Calu3 (cell line): Measurements from ENCODE around the gene FCN2. TPM values are rescaled to one million over a fixed set of nuclear protein-coding genes. Genes with fewer than 3 reads are reported as not detected.

Experiments used
- BruUV-seq: library from RNA; stranded (reverse); fragments of 400-500 nt; replicated peaks from 2 replicates; lab custom pipeline; 2021; lab: Mats Ljungman, UMichigan
- CTCF ChIA-PET: fragments of 300-600 bp; sonication (Branson Sonifier 250); formaldehyde crosslinking; loops from one replicate; lab custom pipeline; 2022; ENCODE audit warnings: antibody characterized with exemption; lab: Charles Lee
- DNase-seq: peaks from one replicate; pipeline ENCODE4 v3.0.0; 2022
- H3K27ac Mint-ChIP-seq: one replicate; pipeline ENCODE4 v1.8.0; 2022; ENCODE audit warnings: mixed read lengths; ENCODE audit not compliant: unreplicated experiment
- H3K27me3 Mint-ChIP-seq: one replicate; pipeline ENCODE4 v1.8.0; 2022; ENCODE audit warnings: mixed read lengths; ENCODE audit not compliant: unreplicated experiment
- H3K36me3 Mint-ChIP-seq: one replicate; pipeline ENCODE4 v1.8.0; 2022; ENCODE audit warnings: mild to moderate bottlenecking, moderate library complexity, mixed read lengths; ENCODE audit not compliant: insufficient read depth, unreplicated experiment
- H3K4me1 Mint-ChIP-seq: one replicate; pipeline ENCODE4 v1.8.0; 2022; ENCODE audit warnings: mild to moderate bottlenecking, low read depth, mixed read lengths; ENCODE audit not compliant: unreplicated experiment
- H3K4me3 Mint-ChIP-seq: one replicate; pipeline ENCODE4 v1.8.0; 2022; ENCODE audit warnings: mild to moderate bottlenecking, low read depth, moderate library complexity, mixed read lengths; ENCODE audit not compliant: unreplicated experiment
- H3K9me3 Mint-ChIP-seq: one replicate; pipeline ENCODE4 v1.8.0; 2022; ENCODE audit warnings: low read depth, mixed read lengths; ENCODE audit not compliant: unreplicated experiment
- intact Hi-C: fragments of 100-400 bp; cut with micrococcal nuclease; formaldehyde crosslinking; loops from one replicate; pipeline ENCODE4 v1.10.0; 2022; ENCODE audit not compliant: unreplicated experiment
- total RNA-seq: library from RNA; stranded (reverse); gene quantifications from 2 replicates; pipeline ENCODE4 v1.2.3, GENCODE V29; 2022
- TF ChIP-seq, protein P1 (sequence below): fragments of 200-600 bp; IDR thresholded peaks from one replicate; pipeline ENCODE4 v1.8.0; 2022; ENCODE audit warnings: antibody characterized with exemption; ENCODE audit not compliant: unreplicated experiment

FCN2 gene
- total RNA-seq, 1 experiment from 2014 or later, result not detected

DNA sequence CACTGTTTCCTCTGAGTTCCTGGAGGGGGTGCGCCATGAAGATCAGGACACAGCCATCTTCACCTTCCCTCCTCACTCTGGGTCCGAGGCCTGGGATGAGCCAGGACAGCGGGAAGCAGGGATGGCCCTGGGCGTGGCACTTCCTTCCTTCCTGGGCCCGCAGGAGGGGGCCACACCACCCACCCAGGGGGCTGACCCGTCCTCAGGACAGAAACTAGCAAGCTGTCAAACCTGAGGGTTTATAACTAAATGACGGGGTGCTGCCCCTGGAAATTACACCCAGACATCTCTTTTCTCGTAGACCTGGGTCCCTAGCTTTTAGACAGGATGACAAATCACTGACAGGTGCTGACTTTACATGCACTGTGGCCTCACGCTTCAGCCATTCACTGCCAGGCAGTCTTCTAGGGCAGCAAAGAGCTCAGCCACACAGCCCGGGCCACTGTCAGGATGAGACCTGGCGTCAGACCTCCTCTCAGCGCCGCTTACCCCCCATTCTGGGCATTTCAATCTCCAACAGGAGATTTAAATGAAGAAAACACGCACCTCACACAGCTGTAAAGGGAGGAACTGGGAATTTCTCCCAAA is 8.1 kb downstream of the FCN2 start:
- Mint-ChIP-seq H3K4me1 (no peaks in the 10 kb centered on the region), H3K27ac (no peak overlapping the region), H3K27me3 (peaks cover 8% of the 10 kb centered on the region), H3K9me3 (no peaks in the 10 kb centered on the region), H3K36me3 (no peaks in the 10 kb centered on the region), H3K4me3 (no peak overlapping the region)
- CTCF ChIA-PET, result no interaction called here
- intact Hi-C loops, result no loop called here
- TF ChIP-seq, protein P1, sequence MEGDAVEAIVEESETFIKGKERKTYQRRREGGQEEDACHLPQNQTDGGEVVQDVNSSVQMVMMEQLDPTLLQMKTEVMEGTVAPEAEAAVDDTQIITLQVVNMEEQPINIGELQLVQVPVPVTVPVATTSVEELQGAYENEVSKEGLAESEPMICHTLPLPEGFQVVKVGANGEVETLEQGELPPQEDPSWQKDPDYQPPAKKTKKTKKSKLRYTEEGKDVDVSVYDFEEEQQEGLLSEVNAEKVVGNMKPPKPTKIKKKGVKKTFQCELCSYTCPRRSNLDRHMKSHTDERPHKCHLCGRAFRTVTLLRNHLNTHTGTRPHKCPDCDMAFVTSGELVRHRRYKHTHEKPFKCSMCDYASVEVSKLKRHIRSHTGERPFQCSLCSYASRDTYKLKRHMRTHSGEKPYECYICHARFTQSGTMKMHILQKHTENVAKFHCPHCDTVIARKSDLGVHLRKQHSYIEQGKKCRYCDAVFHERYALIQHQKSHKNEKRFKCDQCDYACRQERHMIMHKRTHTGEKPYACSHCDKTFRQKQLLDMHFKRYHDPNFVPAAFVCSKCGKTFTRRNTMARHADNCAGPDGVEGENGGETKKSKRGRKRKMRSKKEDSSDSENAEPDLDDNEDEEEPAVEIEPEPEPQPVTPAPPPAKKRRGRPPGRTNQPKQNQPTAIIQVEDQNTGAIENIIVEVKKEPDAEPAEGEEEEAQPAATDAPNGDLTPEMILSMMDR, result no peak
- BruUV-seq, result no TSS peak
- no peak for DNase-seq

DNA sequence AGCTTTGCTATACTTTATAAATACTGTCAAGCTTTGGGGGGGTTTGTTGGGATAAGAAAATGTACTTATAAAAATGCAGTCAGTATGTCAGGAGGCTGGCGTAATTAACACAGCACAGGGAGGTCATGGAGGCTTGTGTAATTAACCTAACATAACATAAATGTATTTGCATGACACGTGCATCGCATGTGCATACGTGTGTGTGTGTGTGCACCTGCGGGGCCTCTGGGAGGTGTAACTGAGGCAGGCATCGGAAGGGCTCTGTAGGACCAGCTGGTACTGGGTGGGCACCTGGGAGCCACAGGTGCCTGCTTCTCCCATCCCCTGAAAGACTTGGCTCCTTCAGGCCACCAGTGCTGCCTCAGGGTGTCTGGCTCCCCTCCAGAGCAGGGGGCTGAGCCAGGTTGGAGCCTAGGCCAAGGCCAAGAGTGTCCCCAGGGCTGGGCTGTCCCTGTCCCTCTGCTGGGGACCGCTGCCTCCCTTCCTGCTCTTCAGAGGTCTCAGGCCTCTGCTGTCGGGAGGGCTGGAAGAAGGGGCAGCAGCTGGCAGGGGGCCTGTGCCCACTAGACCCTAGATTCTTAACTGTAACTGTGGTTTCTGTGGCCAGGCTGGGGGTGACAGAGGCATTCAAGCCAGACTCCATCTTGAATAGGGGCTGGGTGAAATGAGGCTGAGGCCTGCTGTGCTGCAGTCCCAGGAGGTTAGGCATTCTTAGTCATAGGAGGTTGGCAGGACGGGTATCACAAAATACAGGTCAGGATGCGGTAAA is 9.0 kb downstream of the FCN2 start:
- intact Hi-C loops, result no loop called here
- Mint-ChIP-seq H3K4me3 (no peak overlapping the region), H3K27ac (no peak overlapping the region), H3K9me3 (no peaks in the 10 kb centered on the region), H3K4me1 (no peaks in the 10 kb centered on the region), H3K27me3 (peaks cover 8% of the 10 kb centered on the region), H3K36me3 (no peaks in the 10 kb centered on the region)
- TF ChIP-seq, protein P1, result no peak
- no peak for DNase-seq
- no TSS peak for BruUV-seq
- CTCF ChIA-PET, result no interaction called here

DNA sequence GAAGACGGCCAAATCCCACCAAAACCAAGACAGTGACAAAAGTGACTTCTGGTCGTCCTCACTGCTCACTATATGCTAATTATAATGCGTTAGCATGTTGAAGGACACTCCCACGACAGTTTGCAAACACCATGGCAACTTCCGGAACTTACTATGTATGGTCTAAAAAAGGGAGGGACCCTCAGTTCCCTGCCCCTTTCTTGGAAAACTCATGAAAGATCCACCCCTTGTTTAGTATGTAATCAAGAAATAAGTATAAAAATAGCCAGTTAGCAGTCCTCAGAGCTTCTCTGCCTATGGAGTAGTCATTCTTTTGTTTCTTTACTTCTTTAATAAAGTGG is 9.5 kb downstream of the FCN2 start:
- TF ChIP-seq, protein P1, result no peak
- CTCF ChIA-PET, result no interaction called here
- no peak overlapping the region for H3K4me3 Mint-ChIP-seq
- no peaks in the 10 kb centered on the region for H3K36me3 Mint-ChIP-seq
- intact Hi-C loops, result no loop called here
- peaks cover 13% of the 10 kb centered on the region for H3K27me3 Mint-ChIP-seq
- H3K9me3 Mint-ChIP-seq, result peaks cover 1% of the 10 kb centered on the region
- no peak for DNase-seq
- H3K4me1 Mint-ChIP-seq, result no peaks in the 10 kb centered on the region
- H3K27ac Mint-ChIP-seq, result no peak overlapping the region
- BruUV-seq, result no TSS peak

DNA sequence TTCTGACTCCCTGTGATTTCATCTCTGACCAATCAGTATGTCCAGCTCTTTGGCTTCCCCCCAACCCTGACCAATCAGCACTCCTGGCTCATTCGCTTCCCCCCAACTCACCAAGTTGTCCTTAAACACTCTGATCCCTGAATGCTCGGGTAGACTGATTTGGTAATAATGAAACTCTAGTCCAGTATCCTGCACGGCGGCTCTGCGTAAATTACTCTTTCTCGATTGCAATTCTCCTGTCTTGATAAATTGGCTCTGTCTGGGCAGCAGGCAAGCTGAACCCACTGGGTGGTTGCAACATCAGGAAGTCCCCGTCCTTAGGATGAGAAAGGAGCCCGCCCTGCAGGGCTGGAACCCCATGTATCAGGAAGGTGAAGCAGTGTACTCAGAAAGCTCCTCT is 10.4 kb downstream of the FCN2 start:
- Mint-ChIP-seq H3K9me3 (peaks cover 5% of the 10 kb centered on the region), H3K27ac (no peak overlapping the region), H3K27me3 (peaks cover 19% of the 10 kb centered on the region), H3K36me3 (no peaks in the 10 kb centered on the region), H3K4me1 (no peaks in the 10 kb centered on the region), H3K4me3 (no peak overlapping the region)
- no peak for DNase-seq
- CTCF ChIA-PET, result no interaction called here
- intact Hi-C loops, result no loop called here
- BruUV-seq, result no TSS peak
- TF ChIP-seq, protein P1, result no peak
